Measurements from ENCODE around the gene LASP1NB.

The LASP1NB gene

DNA sequence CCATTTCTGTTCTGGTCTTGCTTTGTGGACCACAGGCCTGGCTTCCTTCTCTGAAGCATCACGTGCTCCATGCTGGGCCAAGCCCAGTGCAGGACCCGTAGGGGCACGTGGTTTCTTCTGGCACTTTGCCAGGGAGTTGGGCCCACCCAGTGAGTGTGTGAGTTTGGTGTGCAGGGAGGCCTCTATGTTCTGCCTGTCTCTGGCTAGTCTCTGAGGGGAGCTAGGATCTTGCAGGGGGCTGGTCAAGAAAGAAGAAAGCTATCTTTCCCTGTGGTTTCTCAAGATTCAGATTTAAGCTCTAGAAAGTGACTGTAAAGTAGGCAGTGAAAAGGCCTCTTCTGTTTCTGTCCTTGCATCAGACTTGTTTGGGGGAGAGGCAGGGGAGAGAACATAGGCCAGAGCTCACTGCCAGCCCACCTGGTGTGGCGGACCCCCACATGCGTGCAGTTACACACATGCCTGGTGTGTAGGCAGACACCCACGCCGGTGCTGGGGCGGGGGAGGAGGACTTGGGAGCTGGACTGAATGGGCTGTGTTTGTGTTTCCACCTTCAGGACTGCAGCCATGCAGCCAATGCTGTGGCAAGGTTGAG, 43.7 kb upstream of the LASP1NB start:
- Histone ChIP-seq H3K9ac (ENCODE audit: low read length) (no peak overlapping the region), H2AFZ (ENCODE audit: insufficient read depth, low read depth, low read length, poor library complexity, severe bottlenecking) (no peak overlapping the region), H3K9me3 (ENCODE audit: control extremely low read depth in 1 of 3, control insufficient read depth in 2 of 3, insufficient read depth in 1 of 3, low read length in 2 of 3) (no peaks in the 10 kb centered on the region), H3K4me1 (ENCODE audit: control insufficient read depth in 2 of 2, insufficient read depth in 2 of 2, low read length in 2 of 2) (peaks cover 54 to 77% of the 10 kb centered on the region in 2 donors), H3K4me2 (replicated peaks; ENCODE audit: low read depth, low read length, poor library complexity, severe bottlenecking) (peak overlapping the region; percentile 20), H3K79me2 (ENCODE audit: control insufficient read depth, insufficient read depth, low read length) (peaks cover 100% of the 10 kb centered on the region), H3K36me3 (replicated peaks in 1 of 2; ENCODE audit: control extremely low read depth in 1 of 2, control insufficient read depth in 1 of 2, extremely low read depth in 1 of 2, insufficient read depth in 2 of 2, low read length in 1 of 2) (peaks cover 0 to 69% of the 10 kb centered on the region in 2 experiments), H4K20me1 (ENCODE audit: control insufficient read depth, insufficient read depth, low read length, poor library complexity, severe bottlenecking) (peaks cover 99% of the 10 kb centered on the region), H3K27me3 (replicated peaks in 1 of 4; ENCODE audit: control extremely low read depth in 1 of 4, control insufficient read depth in 3 of 4, insufficient read depth in 4 of 4, low read length in 3 of 4) (no peaks in the 10 kb centered on the region), H3K27ac (ENCODE audit: low read length in 2 of 2) (peak overlapping the region; percentile 13 to 31), H3K4me3 (ENCODE audit: control extremely low read depth in 1 of 5, extremely low read depth in 1 of 5, insufficient read depth in 1 of 5, low read depth in 2 of 5, low read length in 4 of 5) (no peak overlapping the region)
- WGBS (ENCODE audit: insufficient coverage): 51% methylated on average over 8 of the region's 8 CpGs
- TF ChIP-seq, protein P1, sequence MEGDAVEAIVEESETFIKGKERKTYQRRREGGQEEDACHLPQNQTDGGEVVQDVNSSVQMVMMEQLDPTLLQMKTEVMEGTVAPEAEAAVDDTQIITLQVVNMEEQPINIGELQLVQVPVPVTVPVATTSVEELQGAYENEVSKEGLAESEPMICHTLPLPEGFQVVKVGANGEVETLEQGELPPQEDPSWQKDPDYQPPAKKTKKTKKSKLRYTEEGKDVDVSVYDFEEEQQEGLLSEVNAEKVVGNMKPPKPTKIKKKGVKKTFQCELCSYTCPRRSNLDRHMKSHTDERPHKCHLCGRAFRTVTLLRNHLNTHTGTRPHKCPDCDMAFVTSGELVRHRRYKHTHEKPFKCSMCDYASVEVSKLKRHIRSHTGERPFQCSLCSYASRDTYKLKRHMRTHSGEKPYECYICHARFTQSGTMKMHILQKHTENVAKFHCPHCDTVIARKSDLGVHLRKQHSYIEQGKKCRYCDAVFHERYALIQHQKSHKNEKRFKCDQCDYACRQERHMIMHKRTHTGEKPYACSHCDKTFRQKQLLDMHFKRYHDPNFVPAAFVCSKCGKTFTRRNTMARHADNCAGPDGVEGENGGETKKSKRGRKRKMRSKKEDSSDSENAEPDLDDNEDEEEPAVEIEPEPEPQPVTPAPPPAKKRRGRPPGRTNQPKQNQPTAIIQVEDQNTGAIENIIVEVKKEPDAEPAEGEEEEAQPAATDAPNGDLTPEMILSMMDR (IDR thresholded peaks at IDR 0.05): no peak
- TF ChIP-seq EZH2 (IDR thresholded peaks at IDR 0.05; ENCODE audit: borderline replicate concordance, insufficient read depth, low read depth, low read length, poor library complexity, severe bottlenecking): no peak
- H3K27ac Mint-ChIP-seq: peak overlapping the region; percentile 53
- DNase-seq: no peak
- intact Hi-C loops (cut with micrococcal nuclease): no loop called here
- H3K4me3 Mint-ChIP-seq: no peak overlapping the region
- ChIA-PET CTCF (interaction anchor here (0.6 to 1.1 kb wide), 2 partner anchors 45 to 293 kb away, joined by 3 read pairs; no protein-coding TSS in a partner anchor), POLR2A (no interaction called here)
- H3K4me1 Mint-ChIP-seq: peaks cover 78% of the 10 kb centered on the region
- H3K27me3 Mint-ChIP-seq: no peaks in the 10 kb centered on the region
- ATAC-seq (ENCODE audit: low read depth): no peak
- H3K9me3 Mint-ChIP-seq (ENCODE audit: insufficient read depth): no peaks in the 10 kb centered on the region

DNA sequence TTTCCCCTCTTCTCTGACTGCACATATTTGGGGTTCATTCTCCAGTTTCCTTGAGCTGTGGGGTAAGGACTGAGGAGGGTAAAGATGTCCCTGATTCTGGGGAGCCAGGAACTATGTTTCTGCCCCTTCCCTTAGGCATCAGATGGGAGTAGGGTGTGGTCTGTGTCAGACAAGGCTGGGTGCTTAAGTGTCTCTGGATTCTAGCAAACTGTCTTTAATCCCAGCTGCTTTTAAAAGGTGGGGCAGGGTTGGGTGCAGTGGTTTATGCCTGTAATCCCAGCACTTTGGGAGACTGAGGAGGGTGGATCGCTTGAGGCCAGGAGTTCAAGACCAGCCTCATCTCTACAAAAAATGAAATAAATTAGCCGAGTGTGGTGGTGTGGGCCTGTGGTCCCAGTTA, 42.5 kb upstream of the LASP1NB start:
- Mint-ChIP-seq H3K27ac (peak overlapping the region; percentile 32), H3K9me3 (ENCODE audit: insufficient read depth) (no peaks in the 10 kb centered on the region), H3K4me3 (no peak overlapping the region), H3K27me3 (no peaks in the 10 kb centered on the region), H3K4me1 (peaks cover 70% of the 10 kb centered on the region)
- H3K4me2 ChIP-seq (replicated peaks; ENCODE audit: low read depth, low read length, poor library complexity, severe bottlenecking): no peak overlapping the region
- no peak overlapping the region for H3K4me3 ChIP-seq (ENCODE audit: control extremely low read depth in 1 of 5, extremely low read depth in 1 of 5, insufficient read depth in 1 of 5, low read depth in 2 of 5, low read length in 4 of 5)
- DNase-seq (no peak), ATAC-seq (ENCODE audit: low read depth) (no peak)
- H4K20me1 ChIP-seq (ENCODE audit: control insufficient read depth, insufficient read depth, low read length, poor library complexity, severe bottlenecking): peaks cover 99% of the 10 kb centered on the region
- TF ChIP-seq, protein P1 (IDR thresholded peaks at IDR 0.05): no peak
- TF ChIP-seq EZH2 (IDR thresholded peaks at IDR 0.05; ENCODE audit: borderline replicate concordance, insufficient read depth, low read depth, low read length, poor library complexity, severe bottlenecking): no peak
- H3K4me1 ChIP-seq (ENCODE audit: control insufficient read depth in 2 of 2, insufficient read depth in 2 of 2, low read length in 2 of 2): peaks cover 43 to 66% of the 10 kb centered on the region in 2 donors
- H3K27me3 ChIP-seq (replicated peaks in 1 of 4; ENCODE audit: control extremely low read depth in 1 of 4, control insufficient read depth in 3 of 4, insufficient read depth in 4 of 4, low read length in 3 of 4): no peaks in the 10 kb centered on the region
- intact Hi-C loops (cut with micrococcal nuclease): no loop called here
- WGBS (ENCODE audit: insufficient coverage): 100% methylated on average over 2 of the region's 2 CpGs
- H3K36me3 ChIP-seq (replicated peaks in 1 of 2; ENCODE audit: control extremely low read depth in 1 of 2, control insufficient read depth in 1 of 2, extremely low read depth in 1 of 2, insufficient read depth in 2 of 2, low read length in 1 of 2): peaks cover 0 to 70% of the 10 kb centered on the region in 2 experiments
- peak overlapping the region in 1 of 2 donors; percentile 69 for H3K27ac ChIP-seq (ENCODE audit: low read length in 2 of 2)
- no peak overlapping the region for H2AFZ ChIP-seq (ENCODE audit: insufficient read depth, low read depth, low read length, poor library complexity, severe bottlenecking)
- H3K9ac ChIP-seq (ENCODE audit: low read length): no peak overlapping the region
- H3K9me3 ChIP-seq (ENCODE audit: control extremely low read depth in 1 of 3, control insufficient read depth in 2 of 3, insufficient read depth in 1 of 3, low read length in 2 of 3): no peaks in the 10 kb centered on the region
- POLR2A ChIA-PET: no interaction called here
- H3K79me2 ChIP-seq (ENCODE audit: control insufficient read depth, insufficient read depth, low read length): peaks cover 100% of the 10 kb centered on the region
- CTCF ChIA-PET: no interaction called here
